Endothelial cell of umbilical vein (primary cell): ENCODE data around the gene NLN.

Source experiments
- EZH2 ChIP-seq: IDR thresholded peaks from 2 replicates; pipeline ENCODE4 v1.6.1; 2012; ENCODE audit warnings: borderline replicate concordance, low read depth, mild to moderate bottlenecking, moderate library complexity, low read length, inconsistent platforms; ENCODE audit not compliant: severe bottlenecking
- FOS ChIP-seq: IDR thresholded peaks from 2 replicates; pipeline ENCODE4 v1.6.1; 2011; ENCODE audit warnings: mild to moderate bottlenecking, low read length, moderate library complexity, borderline replicate concordance; ENCODE audit not compliant: insufficient read depth
- GATA2 ChIP-seq: IDR thresholded peaks from 2 replicates; pipeline ENCODE4 v1.7.0; 2011; ENCODE audit warnings: low read depth, mild to moderate bottlenecking, moderate library complexity, mixed read lengths, low read length; ENCODE audit not compliant: insufficient read length, insufficient read depth
- JUN ChIP-seq: IDR thresholded peaks from 2 replicates; pipeline ENCODE4 v1.6.1; 2011; ENCODE audit warnings: borderline replicate concordance, low read depth; ENCODE audit not compliant: insufficient read length, insufficient read depth
- POLR2A ChIP-seq: IDR thresholded peaks from 2 replicates; pipeline ENCODE4 v1.6.1; 2012; ENCODE audit warnings: low read depth, mild to moderate bottlenecking, control low read depth, low read length
- POLR2AphosphoS5 ChIP-seq: IDR thresholded peaks from 2 replicates; pipeline ENCODE4 v1.6.1; 2012; ENCODE audit warnings: low read depth, mild to moderate bottlenecking, control low read depth, low read length, moderate library complexity; ENCODE audit not compliant: insufficient read depth
- TF ChIP-seq, protein P1 (sequence below), 2 donors: IDR thresholded peaks; 1 replicate in 1 of 2; 2 replicates in 1 of 2; pipeline ENCODE4 v1.5.1; 2011; ENCODE audit warnings: low read length in 2 of 2, mild to moderate bottlenecking in 2 of 2, moderate library complexity in 2 of 2, control low read depth in 1 of 2, inconsistent platforms in 1 of 2, low read depth in 1 of 2; ENCODE audit not compliant: insufficient read depth in 1 of 2; ENCODE audit errors: extremely low read depth in 1 of 2
- TF ChIP-seq, protein P2 (sequence below): IDR thresholded peaks from 2 replicates; pipeline ENCODE4 v1.6.1; 2011; ENCODE audit not compliant: insufficient read depth, insufficient read length

DNA sequence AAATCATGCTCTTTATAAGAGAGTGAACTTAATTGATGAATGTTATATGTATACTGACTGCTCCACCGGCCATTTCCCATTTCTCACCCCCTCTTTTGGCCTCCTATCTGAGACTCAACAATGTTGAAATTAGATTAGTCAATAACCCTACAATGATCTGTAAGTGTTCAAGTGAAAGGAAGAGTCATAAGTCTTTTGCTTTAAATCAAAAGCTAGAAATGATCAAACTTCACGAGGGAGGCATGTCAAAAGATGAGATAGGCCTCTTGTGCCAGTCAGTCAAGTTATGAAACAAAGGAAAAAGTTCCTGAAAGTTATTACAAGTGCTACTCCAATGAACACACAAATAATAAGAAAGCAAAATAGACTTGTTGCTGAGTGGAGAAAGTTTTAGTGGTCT lies 83.1 kb downstream of the NLN start:
- TF ChIP-seq, protein P1, sequence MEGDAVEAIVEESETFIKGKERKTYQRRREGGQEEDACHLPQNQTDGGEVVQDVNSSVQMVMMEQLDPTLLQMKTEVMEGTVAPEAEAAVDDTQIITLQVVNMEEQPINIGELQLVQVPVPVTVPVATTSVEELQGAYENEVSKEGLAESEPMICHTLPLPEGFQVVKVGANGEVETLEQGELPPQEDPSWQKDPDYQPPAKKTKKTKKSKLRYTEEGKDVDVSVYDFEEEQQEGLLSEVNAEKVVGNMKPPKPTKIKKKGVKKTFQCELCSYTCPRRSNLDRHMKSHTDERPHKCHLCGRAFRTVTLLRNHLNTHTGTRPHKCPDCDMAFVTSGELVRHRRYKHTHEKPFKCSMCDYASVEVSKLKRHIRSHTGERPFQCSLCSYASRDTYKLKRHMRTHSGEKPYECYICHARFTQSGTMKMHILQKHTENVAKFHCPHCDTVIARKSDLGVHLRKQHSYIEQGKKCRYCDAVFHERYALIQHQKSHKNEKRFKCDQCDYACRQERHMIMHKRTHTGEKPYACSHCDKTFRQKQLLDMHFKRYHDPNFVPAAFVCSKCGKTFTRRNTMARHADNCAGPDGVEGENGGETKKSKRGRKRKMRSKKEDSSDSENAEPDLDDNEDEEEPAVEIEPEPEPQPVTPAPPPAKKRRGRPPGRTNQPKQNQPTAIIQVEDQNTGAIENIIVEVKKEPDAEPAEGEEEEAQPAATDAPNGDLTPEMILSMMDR (IDR thresholded peaks at IDR 0.05; ENCODE audit: extremely low read depth in 1 of 2, insufficient read depth in 1 of 2, low read depth in 1 of 2, low read length in 2 of 2), result no peak
- TF ChIP-seq POLR2A, result no peak
- TF ChIP-seq JUN, result no peak
- no peak for TF ChIP-seq EZH2
- TF ChIP-seq, protein P2, sequence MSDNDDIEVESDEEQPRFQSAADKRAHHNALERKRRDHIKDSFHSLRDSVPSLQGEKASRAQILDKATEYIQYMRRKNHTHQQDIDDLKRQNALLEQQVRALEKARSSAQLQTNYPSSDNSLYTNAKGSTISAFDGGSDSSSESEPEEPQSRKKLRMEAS, result no peak
- no peak for TF ChIP-seq POLR2AphosphoS5
- TF ChIP-seq GATA2, result no peak
- TF ChIP-seq FOS, result no peak
